ENCODE data around the gene ANKRD44. TPM values are rescaled to one million over a fixed set of nuclear protein-coding genes. Genes with fewer than 3 reads are reported as not detected.

Gene ANKRD44
- total RNA-seq, 1 experiment from 2014 or later, result 2.4 TPM

GRCh38 chr2:197124639-197125390 is 185.8 kb downstream of the ANKRD44 start:
- BruUV-seq (replicated peaks), result no TSS peak
- no peaks in the 10 kb centered on the region for H3K27me3 ChIP-seq (ENCODE audit: low read length)
- no peaks in the 10 kb centered on the region for H3K79me2 ChIP-seq (ENCODE audit: low read length)
- H3K9me2 ChIP-seq (replicated peaks; ENCODE audit: low read length), result no peaks in the 10 kb centered on the region
- POLR2A ChIA-PET (ENCODE audit: unreplicated experiment), result no interaction called here
- H3K4me3 ChIP-seq (ENCODE audit: low read length), result no peak overlapping the region
- no peaks in the 10 kb centered on the region for H3K4me1 ChIP-seq (ENCODE audit: insufficient read depth, low read length)
- ATAC-seq (no peak), DNase-seq (no peak)
- H4K20me1 ChIP-seq (ENCODE audit: low read length), result no peaks in the 10 kb centered on the region
- no peak overlapping the region for H3K27ac ChIP-seq (ENCODE audit: low read length)
- no peak overlapping the region for H3K9ac ChIP-seq (ENCODE audit: low read length)
- no peak for TF ChIP-seq EZH2phosphoT487 (IDR thresholded peaks at IDR 0.05; ENCODE audit: borderline replicate concordance, low read length)
- intact Hi-C loops (cut with micrococcal nuclease), result no loop called here
- H3F3A ChIP-seq (ENCODE audit: low read length, unreplicated experiment), result no peaks in the 10 kb centered on the region
- CTCF ChIA-PET, result no interaction called here
- no peak overlapping the region for H3K4me2 ChIP-seq (ENCODE audit: low read length)
- no peaks in the 10 kb centered on the region for H3K36me3 ChIP-seq (ENCODE audit: low read depth, low read length)
- no peaks in the 10 kb centered on the region for H3K9me3 ChIP-seq (ENCODE audit: low read length)
- no peak overlapping the region for H2AFZ ChIP-seq (ENCODE audit: low read length)

- Histone ChIP-seq H3K9me3 (ENCODE audit: low read length) (no peaks in the 10 kb centered on the region), H4K20me1 (ENCODE audit: low read length) (no peaks in the 10 kb centered on the region), H3F3A (ENCODE audit: low read length, unreplicated experiment) (no peaks in the 10 kb centered on the region), H3K36me3 (ENCODE audit: low read depth, low read length) (no peaks in the 10 kb centered on the region), H3K27ac (ENCODE audit: low read length) (no peak overlapping the region), H3K79me2 (ENCODE audit: low read length) (no peaks in the 10 kb centered on the region), H3K4me3 (ENCODE audit: low read length) (no peak overlapping the region), H3K27me3 (ENCODE audit: low read length) (no peaks in the 10 kb centered on the region), H2AFZ (ENCODE audit: low read length) (no peak overlapping the region), H3K9me2 (replicated peaks; ENCODE audit: low read length) (no peaks in the 10 kb centered on the region), H3K9ac (ENCODE audit: low read length) (no peak overlapping the region), H3K4me2 (ENCODE audit: low read length) (no peak overlapping the region), H3K4me1 (ENCODE audit: insufficient read depth, low read length) (no peaks in the 10 kb centered on the region)
- intact Hi-C loops (cut with micrococcal nuclease), result no loop called here
- POLR2A ChIA-PET (ENCODE audit: unreplicated experiment), result no interaction called here
- no peak for ATAC-seq
- BruUV-seq (replicated peaks), result no TSS peak
- DNase-seq, result no peak
- TF ChIP-seq CTCF (conservative IDR thresholded peaks at IDR 0.05; ENCODE audit: low read depth, low read length) (no peak), EZH2phosphoT487 (IDR thresholded peaks at IDR 0.05; ENCODE audit: borderline replicate concordance, low read length) (no peak), EZH2 (IDR thresholded peaks at IDR 0.05; ENCODE audit: low read length, unreplicated experiment) (no peak)
- CTCF ChIA-PET, result no interaction called here
These were observed 187.8 kb downstream of the ANKRD44 start for GRCh38 chr2:197122821-197123220.

- no peaks in the 10 kb centered on the region for H3K4me1 ChIP-seq (ENCODE audit: insufficient read depth, low read length)
- H2AFZ ChIP-seq (ENCODE audit: low read length), result no peak overlapping the region
- no peak overlapping the region for H3K4me2 ChIP-seq (ENCODE audit: low read length)
- ChIA-PET CTCF (no interaction called here), POLR2A (ENCODE audit: unreplicated experiment) (no interaction called here)
- no peak for TF ChIP-seq EZH2 (IDR thresholded peaks at IDR 0.05; ENCODE audit: low read length, unreplicated experiment)
- no peaks in the 10 kb centered on the region for H3F3A ChIP-seq (ENCODE audit: low read length, unreplicated experiment)
- intact Hi-C loops (cut with micrococcal nuclease), result no loop called here
- H3K27me3 ChIP-seq (ENCODE audit: low read length), result no peaks in the 10 kb centered on the region
- H3K9me2 ChIP-seq (replicated peaks; ENCODE audit: low read length), result no peaks in the 10 kb centered on the region
- H3K79me2 ChIP-seq (ENCODE audit: low read length), result no peaks in the 10 kb centered on the region
- no peaks in the 10 kb centered on the region for H3K9me3 ChIP-seq (ENCODE audit: low read length)
- no peak overlapping the region for H3K27ac ChIP-seq (ENCODE audit: low read length)
- DNase-seq (no peak), ATAC-seq (no peak)
- H4K20me1 ChIP-seq (ENCODE audit: low read length), result no peaks in the 10 kb centered on the region
- no peak overlapping the region for H3K4me3 ChIP-seq (ENCODE audit: low read length)
- no peak overlapping the region for H3K9ac ChIP-seq (ENCODE audit: low read length)
- BruUV-seq (replicated peaks), result no TSS peak
- no peaks in the 10 kb centered on the region for H3K36me3 ChIP-seq (ENCODE audit: low read depth, low read length)
These were observed 188.7 kb downstream of the ANKRD44 start for GRCh38 chr2:197121756-197122385.

Data from PC-3 (cell line).